Measurements from ENCODE around the gene ERP44.

Gene ERP44

DNA sequence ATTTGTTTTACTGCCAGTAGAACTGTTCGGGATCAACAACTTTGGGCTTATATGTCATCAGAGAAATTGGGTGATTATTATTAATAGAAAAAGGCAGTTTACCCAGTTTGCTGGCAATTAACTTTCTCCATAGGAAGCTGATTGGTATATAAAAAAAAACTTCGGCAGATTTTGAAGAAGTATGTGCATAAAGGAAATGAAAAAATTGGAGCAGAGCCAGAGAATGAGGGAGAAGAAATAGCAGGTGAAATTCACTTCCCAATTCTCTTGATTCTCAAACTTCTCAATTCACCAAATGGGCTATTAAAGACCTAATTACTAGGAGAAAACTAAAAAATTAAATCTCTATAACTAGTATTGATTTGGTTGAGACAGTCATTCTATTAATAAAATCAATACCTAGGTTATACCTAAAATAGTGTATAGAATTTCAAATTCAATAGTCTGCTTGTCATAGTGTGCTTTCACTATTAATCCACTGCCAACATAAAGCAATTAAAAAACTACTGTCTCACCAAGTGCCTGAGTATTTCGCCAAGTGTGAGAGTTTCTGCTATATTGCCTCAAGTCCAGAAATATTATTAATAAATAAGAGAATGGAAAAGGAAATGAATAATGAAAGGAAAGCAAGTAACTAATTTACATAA, 144.8 kb downstream of the ERP44 start:
- no peak for DNase-seq (ENCODE audit: low read depth in 4 of 4, low spot score in 1 of 4)

DNA sequence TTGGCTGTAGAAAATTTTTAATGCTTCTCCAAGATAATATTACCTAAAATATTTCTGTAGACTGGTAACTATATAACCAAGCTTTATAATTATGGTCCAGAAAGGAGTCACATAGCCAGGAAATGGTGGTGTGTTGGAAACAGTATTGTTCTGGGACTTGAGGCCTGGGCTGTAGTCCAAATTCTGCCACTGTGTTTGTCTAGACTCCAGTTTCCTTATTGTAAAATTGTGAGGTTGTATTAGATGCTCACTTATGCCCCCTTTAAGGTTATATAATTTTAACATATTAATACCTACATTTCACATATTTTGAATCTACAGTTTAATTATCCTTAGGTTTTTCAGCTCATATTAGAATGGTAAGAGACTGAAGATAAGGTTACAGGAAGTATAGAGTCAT, 149.9 kb downstream of the ERP44 start:
- no peak for DNase-seq (ENCODE audit: low read depth in 4 of 4, low spot score in 1 of 4)

DNA sequence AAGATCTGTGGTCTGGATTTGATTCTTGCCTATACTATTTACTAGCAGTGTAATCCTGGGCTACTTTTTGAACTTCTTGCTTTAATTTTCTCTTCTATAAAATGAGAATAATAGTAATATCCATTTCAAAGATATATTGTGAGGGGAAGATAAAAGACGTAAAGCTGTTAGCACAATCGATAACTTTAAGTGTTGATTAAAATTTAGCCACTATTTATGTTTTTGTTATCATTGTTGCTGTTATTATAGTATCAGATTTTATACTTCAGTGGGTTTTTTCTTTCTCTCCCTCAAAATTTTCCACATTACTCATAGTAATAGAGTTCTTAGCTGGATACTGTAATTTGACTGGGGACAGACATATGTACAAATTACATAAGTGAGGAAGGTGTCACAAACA, 150.3 kb downstream of the ERP44 start:
- DNase-seq (ENCODE audit: low read depth in 4 of 4, low spot score in 1 of 4): no peak

DNA sequence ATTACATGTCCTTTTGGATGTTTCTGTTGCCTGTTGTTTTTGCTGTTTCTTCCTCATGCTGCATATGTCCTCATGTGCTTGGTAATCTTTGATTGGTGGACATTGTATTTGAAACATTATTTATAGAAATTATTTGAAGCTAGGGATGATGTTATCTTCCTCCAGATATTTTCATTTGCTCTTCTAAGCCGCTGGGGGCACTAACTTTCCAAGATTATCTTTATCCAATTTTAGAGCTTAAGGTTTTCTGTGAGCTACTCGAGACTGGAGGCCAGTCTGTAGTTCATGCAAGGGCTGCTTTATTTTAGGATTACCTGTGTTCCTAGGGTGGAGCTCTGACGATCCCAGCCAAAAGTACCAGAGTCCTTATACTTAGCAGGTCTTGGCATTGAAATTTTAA, 151.4 kb downstream of the ERP44 start:
- no peak for DNase-seq (ENCODE audit: low read depth in 4 of 4, low spot score in 1 of 4)

DNA sequence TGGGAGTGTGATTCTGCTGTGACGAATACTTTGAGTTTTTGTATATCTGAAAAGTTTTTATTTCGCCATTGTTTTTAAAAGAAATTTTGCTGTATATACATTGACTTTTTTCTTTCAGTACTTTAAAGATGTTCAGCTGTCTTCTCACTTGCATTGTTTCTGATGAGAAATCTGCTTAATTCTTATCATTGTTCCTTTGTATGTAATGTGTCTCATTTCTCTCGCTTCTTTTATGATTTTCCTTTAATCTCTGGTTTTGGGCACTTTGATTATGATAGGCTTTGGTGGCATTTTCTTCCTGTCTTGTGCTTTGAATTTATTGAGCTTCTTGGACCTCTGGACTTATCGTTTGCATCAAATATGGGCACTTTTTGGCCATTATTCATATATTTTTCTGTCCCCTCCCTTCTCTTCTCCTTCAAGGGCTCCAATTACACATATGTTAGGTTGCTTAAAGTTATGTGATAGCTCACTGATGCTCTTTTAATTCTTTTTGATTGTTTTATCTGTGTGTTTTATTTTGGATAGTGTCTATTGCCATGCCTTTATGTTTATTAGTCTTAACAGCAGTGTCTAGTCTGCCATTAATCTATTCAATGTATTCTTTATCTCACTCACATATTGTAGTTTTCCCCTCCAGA, 161.7 kb downstream of the ERP44 start:
- no peak for DNase-seq (ENCODE audit: low read depth in 4 of 4, low spot score in 1 of 4)

DNA sequence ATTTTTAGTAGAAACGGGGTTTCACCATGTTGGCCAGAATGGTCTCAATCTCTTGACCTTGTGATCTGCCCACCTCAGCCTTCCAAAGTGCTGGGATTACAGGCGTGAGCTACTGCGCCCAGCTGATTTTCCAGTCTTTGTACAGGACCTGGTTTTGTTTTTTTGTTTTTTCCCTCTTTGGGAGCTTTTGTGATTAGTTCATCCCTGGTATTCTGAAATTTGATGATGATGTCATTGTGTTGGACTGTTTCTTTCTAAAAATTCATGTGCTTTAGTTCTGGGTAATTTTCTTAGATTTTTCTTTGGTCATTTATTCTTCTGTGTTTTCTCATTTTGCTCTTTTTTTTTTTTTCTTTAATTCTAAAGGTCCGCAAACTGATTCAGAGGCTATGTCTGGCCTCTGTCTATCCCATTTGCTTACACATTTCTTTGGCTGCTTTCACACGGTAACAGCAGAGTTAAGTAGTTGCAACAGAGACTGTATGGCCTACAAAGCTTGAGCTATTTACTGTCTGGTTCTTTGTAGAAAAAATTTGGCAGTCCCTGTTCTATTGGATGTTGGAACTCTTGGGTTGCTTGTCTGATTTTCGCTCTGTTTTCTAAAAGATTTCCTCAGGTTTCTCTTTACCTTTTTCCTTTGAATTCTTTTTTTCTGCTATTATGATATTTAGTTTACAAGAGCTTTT, 167.5 kb downstream of the ERP44 start:
- DNase-seq (ENCODE audit: low read depth in 4 of 4, low spot score in 1 of 4): no peak

DNA sequence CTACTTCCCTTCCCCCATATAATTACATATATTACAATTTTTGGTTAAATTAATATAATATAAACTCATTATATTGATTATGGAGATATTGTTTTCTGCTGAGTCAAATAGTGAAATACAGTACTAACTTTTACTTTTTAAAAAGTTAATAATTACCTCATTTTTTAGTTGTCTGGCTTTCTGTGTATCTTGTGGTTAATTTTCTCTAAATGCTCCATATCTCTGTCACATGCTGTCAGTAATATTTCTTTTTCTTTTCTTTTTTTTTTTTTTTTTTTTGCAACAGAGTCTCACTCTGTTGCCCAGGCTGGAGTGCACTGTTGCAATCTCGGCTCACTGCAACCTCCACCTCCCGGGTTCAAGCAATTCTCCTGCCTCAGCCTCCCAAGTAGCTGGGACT, 169.1 kb downstream of the ERP44 start:
- DNase-seq (ENCODE audit: low read depth in 4 of 4, low spot score in 1 of 4): no peak
